OCI-M2 (cell line): Measurements from ENCODE around the gene SLIT3.

Experiments used
- DNase-seq: peaks from one replicate; lab custom pipeline; 2025; ENCODE audit not compliant: unreplicated experiment; lab: John Stamatoyannopoulos, UW

Gene SLIT3

DNA sequence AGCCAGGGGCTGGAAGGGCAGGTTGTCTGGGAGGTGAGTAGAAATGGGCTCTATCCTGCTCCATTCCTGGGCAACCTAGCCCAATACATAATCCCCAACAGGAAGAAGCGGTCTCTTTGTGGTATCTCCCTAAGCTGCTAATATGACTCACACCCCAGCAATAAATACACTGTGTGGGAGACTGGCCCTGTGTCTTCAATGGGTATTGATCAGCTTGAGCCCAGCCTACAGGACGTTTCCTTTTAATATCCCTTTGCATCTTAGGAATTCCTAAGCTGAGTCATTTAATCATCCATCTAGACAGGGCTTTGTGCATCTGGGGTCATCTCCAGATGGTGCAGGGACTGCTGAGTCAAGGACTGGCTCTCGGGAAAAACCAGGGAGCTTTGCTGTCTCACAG, 514.8 kb downstream of the SLIT3 start:
- no peak for DNase-seq

DNA sequence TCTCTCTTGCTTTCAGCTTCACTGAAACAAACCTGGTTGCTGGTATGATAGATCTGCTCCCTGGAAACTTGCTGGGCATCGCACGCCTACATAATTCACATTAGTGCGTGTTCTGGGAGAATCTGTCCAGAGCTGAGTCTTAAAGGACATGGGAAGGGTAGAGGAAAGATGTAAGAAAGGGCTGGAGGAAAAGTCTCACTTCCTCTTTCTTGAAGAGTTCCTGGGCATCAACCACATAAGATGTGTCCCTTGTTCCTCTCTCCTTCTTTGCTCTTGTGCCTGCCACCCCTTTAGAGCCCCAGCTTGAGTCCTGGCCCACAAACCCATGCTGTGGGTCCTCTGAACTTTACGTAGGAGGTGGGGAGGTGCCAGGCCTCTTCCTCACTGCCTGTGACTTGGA, 516.5 kb downstream of the SLIT3 start:
- no peak for DNase-seq

DNA sequence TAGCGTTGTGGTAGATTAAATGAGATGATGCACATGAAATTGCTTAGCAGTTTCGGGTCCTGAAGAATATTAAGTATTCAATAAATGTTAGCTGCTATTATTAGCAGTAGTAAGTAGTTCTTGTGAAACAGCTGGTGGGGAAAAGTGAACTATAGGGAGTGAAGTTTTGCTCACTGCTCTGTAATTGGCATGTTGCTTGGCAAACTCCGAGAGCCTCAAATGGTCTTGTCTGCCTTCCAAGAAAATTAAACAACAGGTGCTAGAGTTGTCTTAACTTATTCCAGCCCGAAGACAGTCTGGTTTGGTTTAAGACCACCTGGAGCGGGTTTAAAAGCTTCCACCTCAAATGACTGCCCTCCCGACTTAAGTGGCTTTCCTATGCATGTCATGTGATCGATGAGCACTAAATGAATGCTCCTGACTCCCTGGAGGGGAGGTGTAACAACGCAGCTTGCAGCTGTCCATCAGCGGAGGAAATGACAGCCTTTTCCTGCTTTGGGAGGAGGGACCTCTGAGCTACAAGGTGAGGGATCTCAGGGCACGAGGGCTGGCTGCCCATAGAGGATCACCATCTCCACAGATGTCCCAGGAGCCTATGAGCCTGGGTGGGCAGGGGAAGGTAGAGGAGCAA, 518.9 kb downstream of the SLIT3 start:
- no peak for DNase-seq

DNA sequence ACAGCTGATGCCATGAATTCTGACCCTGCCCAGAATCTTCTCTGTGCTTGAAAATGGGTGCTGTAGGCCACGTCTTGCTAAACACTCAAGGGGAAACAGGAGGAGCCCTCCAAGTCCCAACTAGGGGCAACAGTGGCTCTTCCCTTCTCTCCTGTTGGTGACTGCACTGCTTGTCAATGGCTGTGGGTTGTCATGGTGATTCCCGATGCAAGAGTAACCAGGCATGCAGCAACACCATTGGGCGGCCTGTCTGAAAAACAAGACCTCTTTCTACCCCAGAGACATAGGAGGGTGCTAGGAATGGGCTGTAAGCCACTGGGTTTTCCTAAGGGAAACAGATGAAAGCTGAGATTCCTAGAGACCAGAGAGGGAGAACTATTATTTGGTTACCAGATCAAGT, 520.1 kb downstream of the SLIT3 start:
- DNase-seq, result no peak

- DNase-seq, result no peak
These were observed 521.6 kb downstream of the SLIT3 start for GRCh38 chr5:168779333-168779732.

GRCh38 chr5:168778536-168778935, 522.4 kb downstream of the SLIT3 start:
- DNase-seq, result no peak

- no peak for DNase-seq
These were observed 523.3 kb downstream of the SLIT3 start for GRCh38 chr5:168777651-168778050.

GRCh38 chr5:168776070-168776469, 524.9 kb downstream of the SLIT3 start:
- no peak for DNase-seq

GRCh38 chr5:168773226-168773625, 527.7 kb downstream of the SLIT3 start:
- no peak for DNase-seq

DNA sequence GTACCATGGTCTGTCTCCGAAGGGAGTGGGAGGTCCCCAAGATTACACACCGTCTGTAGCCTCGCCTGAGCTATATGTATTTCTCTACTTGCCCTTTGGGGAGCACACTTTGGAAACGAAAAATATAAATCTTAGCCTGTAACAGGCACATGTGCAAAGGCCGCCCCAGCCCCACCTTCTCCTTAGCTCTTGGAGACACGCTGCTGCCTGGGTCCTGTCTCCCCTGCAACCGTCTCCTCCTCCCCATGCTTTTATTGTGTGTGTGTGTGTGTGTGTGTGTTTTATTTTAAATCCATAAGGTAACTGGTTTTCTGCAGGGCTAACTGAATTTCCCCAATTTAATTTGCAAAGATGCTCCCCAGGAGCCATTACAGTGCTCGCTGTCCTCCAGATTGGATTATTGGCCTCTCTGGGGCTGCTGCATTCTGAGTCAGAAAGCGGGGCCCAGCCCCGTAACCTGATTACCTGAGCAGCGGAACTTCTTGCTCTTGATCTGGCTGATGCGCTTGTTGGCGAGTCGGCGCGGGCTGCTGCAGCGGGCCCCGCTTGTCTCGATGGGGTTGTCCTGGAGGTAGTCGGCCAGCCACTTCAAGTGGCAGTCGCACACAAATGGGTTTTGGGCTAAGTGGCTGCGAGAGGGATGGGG, 528.5 kb downstream of the SLIT3 start:
- DNase-seq, result no peak

GRCh38 chr5:168771678-168772077, 529.3 kb downstream of the SLIT3 start:
- DNase-seq, result no peak

- DNase-seq, result no peak
These were observed 529.9 kb downstream of the SLIT3 start for GRCh38 chr5:168770996-168771395.

- no peak for DNase-seq
These were observed 530.9 kb downstream of the SLIT3 start for GRCh38 chr5:168770036-168770498.

- DNase-seq, result no peak
These were observed 532.8 kb downstream of the SLIT3 start for GRCh38 chr5:168768172-168768571.

DNA sequence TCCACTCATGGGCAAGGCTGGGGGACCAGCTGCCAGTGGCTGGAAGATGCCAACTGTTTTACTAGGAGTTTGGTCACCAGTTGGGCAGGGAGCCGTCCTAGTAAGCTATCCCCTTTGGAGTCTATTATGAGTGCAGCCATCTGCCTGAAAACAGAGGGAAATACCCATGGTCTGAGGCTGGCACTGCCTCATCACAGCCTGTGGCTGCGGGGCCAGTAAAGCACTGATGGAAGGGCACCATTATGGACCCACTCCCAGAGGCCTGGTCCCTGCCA, 534.6 kb downstream of the SLIT3 start:
- DNase-seq, result no peak

DNA sequence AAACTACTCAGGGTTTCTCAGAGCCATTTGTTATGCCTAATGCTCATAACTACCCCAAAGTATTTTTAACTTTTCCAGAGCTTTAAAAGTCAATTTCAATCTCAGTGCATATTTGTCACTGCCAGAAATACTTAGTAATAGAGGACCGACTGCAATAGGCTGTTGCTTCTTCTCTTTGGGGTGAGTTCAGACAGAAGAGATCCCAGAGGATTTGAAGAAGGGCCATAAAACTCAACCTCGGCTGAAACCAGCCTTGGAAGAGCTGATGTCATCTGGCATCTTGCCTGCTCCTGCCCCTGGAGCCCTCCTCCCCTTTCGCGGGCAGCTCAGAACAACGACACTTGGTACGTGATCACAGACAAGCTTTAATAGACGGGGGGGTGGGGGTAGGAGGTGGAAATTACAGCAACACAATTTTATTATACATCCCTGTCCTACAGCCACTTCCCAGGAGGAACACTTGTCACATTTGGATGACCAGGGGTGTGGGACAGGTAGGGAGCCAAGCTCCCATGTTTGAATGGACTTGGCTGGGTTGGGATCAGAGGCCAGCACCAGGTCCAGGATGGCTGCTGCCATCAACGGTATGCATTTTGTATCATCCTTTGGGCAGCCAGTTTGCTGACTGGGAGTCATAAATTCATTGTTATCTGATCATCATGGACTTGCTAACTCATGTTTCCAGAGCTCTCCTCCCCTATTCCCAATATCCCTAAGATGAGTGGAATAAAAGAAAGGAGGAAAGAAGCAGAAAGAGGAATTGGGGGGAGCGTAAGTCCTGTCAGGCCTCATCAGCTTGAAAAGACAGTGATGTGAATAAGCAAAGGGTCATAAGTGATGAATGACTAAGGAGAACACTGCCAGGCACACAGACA, 535.2 kb downstream of the SLIT3 start:
- DNase-seq, result no peak

- no peak for DNase-seq
These were observed 535.8 kb downstream of the SLIT3 start for GRCh38 chr5:168765086-168765550.

GRCh38 chr5:168756453-168757391, 544.2 kb downstream of the SLIT3 start:
- DNase-seq, result no peak

DNA sequence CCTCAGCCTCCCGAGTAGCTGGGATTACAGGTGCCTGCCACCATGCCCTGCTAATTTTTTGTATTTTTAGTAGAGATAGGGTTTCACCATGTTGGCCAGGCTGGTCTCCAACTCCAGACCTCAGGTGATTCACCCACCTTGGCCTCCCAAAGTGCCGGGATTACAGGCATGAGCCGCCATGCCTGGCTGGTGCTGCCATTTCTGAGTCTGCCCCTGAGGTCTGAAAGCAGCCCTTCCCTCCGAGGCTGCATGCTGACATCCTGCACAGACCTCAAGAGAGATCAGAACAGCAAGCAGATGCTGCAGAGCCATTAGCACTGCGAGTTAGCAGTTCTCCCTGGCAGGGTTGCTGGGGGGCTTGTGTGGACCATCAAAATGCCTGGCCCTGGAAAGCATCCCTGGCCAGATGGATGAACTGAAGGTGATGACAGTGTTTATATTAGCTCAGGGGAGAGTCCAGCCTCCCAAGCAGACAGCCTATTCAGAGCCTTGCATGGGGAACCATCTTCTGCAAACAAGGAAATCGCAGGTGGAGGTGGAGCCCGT, 545.3 kb downstream of the SLIT3 start:
- DNase-seq, result no peak

DNA sequence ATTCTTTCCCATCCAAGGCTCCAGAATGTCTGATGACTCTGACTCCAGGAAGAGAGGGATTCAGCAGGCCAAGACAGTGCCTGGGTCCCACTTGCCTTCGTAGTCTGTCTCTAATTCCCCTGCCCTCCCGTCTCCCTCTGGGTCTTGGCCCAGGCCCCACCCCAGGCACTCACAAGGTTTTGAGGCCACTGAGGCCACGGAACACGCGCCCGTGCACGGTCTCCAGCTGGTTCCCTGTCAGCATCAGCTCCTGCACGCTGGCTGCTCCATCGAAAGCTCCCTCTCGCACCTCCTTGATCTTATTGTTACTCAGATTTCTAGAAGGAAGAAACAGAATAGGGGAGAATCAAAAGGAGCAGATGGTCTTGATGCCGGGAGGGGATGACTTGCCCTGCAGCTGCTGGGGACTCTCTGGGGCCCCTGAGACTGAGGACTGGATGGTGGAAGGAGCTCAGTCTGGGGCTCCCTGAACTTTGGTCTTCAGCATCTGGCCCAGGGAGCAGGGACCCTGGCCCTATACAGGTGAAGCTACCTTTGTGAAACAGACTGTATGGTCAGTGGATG, 547.2 kb downstream of the SLIT3 start:
- no peak for DNase-seq
